Kasumi-1 (cell line): ENCODE measurements around the gene BUD31.

ENCODE experiments used
- DNase-seq, 2 experiments: peaks; one replicate each; lab custom pipeline; 2025; lab: John Stamatoyannopoulos, UW

BUD31 gene

DNA sequence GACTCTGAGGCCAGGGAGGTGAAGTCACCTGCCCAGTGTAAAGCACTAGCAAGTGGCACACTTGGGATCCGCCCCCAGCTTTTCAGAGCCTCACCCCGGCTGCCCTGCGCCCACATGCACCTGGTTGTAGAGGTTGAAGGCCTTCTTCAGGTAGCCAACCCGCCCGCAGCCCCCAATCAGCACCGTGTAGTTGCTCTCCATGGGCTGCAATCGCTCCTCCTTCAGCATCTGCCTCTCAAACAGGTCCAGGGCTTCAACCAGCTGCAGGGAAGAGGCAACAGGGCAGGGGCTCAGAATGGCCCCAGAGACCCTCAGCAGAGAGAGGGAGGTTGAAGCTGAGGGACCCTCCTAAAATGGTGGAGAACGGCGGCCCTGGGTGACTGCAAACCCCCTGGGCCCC lies 24.4 kb downstream of the BUD31 start:
- DNase-seq = no peak

GRCh38 chr7:99437946-99438572 lies 29.3 kb downstream of the BUD31 start:
- no peak for DNase-seq

DNA sequence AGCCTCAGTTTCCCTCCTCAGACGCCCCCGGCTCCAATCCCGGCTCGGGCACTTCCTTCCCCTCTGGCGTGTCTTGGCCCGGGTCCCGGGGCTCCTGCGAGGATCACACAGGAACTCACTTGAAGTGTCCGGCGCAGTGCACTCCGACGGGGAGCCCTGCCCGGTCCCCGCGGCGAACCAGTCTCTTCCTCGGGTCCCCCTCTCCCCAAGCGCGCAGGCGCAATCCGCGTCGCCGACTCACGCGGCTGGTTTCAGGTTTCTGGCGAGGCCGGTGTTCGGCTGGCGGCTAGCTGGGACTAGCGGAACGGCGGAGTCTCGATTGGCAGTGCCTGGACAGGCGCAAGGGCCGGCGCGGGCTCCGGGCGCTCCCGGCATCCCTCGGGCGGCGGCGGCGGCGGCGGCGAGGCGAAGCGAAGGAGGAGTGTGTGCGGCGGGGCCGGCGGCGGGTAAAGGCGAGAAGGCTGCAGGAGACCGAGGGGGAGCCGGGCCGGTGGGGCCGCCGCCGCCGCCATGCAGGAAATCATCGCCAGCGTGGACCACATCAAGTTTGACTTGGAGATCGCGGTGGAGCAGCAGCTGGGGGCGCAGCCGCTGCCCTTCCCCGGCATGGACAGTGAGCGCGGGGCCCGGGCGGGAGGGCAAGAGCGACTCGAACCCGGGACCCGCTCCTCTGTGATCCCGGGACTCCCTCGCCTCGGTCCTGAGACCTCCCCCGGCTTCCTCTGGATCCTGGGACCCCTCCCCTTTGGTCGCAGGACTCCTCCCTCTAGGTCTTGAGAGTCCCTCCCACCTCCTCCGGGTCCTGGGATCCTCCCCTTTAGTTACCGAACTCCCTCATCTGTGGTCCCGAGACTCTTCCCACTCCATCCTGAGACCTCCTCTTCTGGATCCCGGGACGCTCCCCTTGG lies 30.1 kb downstream of the BUD31 start, which contains the start of the genes CPSF4 and PTCD1:
TSS of gene CPSF4 (plus strand) at position 371 of the 908 bp plus-strand sequence. CDS start at position 511, 140 bp downstream.
TSS of gene PTCD1 (minus strand) at position 226 of the 908 bp plus-strand sequence. CDS start 3,556 bp downstream, outside the sequence.
- DNase-seq = peak; percentile 92 to 93

DNA sequence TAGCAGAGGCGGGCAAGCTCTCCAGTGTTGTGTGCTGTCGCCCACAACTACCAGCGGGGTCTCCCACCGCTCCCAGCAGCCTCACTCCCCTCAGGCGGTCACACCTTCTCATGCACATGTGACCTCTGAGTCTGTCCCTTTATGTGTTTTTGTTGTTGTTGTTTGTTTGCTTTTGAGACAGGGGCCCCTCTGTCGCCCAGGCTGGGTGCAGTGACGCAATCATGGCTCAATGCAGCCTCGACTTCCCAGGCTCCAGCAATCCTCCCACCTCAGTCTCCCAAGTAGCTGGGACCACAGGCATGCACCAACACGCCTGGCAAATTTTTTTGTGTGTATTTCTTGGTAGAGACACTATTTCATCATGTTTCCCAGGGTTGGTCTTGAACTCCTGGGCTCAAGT lies 31.4 kb downstream of the BUD31 start:
- no peak for DNase-seq

DNA sequence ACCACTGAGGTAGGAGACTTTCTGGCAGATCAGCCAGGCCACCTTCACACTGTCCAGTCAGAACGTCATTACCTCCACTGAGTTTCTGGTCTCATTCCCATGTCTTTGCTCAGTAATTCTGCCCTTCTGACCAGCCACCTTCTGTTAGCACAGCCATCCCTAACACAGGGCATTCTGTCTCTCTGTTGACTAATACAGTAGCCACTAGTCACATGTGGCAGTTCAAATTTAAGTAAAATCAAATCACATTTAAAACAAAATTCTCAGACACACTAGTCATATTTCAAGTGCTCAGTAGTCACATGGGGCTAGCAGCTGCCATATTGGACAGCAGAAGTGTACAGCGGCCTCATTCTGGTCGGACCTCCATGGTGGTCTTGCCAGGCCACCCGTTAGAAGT lies 37.3 kb downstream of the BUD31 start:
- DNase-seq = no peak

- peak; percentile 14 to 55 for DNase-seq
These were observed 39.2 kb downstream of the BUD31 start for GRCh38 chr7:99447943-99448342.

DNA sequence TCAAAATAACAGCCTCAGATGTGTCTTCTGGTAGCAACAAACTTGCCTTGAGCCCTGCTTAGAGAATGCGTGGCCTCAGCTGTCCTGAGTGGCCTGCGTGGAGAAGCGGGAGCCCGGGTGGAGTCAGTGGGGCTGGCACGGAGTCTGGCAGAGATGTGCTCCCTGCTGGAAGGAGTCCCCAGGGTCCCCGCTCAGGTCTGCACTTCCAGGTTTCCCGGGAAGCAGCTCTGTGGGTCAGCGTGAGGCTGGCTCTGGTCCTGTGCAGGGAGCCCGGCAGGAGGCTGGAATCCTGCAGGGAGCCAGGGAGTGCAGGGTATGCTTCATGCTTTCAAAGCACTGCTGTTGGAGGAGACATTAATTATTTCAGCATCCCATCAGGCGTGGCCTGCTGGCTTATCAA lies 40.1 kb downstream of the BUD31 start:
- DNase-seq = no peak

GRCh38 chr7:99449326-99449725 lies 40.6 kb downstream of the BUD31 start:
- no peak for DNase-seq

GRCh38 chr7:99451936-99452335 lies 43.2 kb downstream of the BUD31 start:
- no peak for DNase-seq

DNA sequence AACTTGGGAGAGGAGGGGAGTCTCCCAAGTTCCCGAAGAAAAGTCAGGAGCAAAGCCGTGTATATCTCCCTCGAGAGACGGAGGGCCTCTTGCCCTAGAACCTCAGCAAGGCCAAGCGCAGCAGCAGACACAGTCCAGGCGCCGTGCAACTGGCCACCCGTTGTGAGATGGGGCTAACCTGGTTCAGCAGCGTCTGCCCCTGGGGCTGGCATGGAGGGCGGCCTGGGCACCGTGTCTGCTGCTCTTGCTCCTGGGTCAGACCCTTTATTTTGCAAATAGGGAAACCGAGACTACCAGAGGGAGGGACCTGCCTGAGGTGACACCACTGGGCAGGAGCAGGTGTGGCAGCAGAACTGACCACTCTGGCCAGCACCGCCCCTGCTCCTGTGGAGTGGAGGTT lies 43.8 kb downstream of the BUD31 start:
- DNase-seq = no peak

GRCh38 chr7:99453105-99453504 lies 44.3 kb downstream of the BUD31 start:
- DNase-seq = no peak

DNA sequence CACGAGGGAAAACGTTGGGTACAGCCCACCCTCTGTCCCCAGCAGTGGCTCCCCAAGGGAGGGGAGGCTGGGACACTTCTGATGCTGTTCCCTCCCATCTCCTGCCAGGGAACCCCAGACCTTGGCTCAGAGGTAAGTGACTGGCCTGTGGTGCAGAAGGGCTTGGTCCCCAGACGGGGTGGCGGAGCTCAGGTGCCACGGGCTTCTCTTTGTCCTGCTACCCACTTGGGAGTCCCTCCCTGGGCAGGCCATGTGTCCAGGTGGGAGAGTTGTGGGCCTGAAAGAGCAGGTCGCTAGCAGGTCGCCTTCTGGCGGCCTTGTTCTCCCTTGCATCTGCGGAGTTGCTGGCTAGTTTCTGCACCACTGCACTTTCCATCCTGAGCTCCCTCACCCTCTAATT lies 47.1 kb downstream of the BUD31 start:
- DNase-seq = no peak

- no peak for DNase-seq
These were observed 47.5 kb downstream of the BUD31 start for GRCh38 chr7:99456288-99456687.

DNA sequence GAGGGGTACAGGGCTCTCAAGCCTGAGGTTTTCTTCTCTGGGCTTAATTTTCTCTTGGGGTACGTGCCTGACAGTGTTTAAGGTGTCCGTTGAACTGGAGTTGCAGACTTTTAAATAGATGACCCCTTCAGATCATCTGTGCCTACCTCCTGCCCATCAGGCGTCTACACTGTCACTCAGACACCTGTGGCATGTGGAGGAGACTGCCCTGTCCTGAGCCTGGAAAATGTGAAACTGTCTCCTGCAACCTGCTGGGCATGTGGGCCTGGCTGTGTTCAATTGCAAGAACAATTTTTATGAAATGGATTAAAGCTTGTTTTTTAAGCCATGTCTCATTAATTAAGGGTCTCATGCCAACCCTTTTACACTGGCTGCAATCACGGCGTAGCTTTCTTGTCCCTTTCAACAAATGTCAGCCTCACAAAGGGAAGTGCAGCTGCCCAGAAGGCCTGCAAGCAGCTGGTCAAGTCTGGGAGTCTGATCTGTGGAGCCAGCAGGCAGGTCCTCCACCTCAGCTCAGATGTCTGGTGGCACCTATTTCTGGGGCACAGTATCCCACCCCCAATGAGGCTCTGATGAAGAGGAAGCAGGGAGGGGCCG lies 48.4 kb downstream of the BUD31 start:
- no peak for DNase-seq

DNA sequence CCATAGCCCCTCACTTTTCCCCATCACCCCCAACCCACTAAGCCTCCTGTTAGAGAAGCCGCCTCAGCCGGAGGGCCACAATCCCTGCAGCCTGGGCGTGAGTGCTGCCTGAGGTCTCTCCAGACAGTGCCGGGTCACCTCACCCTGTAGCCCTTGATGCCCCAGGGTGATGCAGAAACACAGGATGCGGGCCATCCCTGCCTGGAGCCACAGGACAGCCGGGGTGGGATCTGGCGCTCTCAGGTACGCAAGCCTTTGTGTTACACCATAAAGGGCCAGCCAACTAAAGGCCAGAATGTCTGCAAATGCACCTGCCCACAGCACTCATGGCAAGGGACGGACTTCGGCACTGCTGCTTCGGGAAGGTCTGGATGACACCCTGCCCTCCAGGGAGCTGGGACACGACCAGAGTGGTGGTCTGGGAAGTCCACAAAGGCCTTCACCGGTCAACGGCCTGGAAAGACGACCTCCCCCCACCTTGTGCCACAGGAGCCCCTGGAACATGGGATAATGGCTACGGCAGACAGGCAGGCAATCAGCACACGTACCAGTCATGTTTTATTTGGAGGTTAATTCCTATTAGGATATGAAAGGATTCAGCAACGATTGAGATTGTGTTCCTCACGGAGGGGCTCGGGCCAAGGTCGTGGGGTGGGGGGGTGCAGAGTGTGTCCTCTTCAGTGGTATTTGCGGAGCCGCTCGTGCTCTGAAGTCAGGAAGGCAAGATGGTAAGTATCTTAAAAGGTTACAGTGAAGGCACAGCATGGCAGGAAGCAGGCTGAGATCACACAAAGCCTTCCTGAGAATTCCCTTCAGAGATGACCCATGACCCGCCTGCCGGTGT lies 49.1 kb downstream of the BUD31 start:
- DNase-seq = no peak

GRCh38 chr7:99459087-99459486 lies 50.3 kb downstream of the BUD31 start:
- peak; percentile 59 to 60 for DNase-seq

DNA sequence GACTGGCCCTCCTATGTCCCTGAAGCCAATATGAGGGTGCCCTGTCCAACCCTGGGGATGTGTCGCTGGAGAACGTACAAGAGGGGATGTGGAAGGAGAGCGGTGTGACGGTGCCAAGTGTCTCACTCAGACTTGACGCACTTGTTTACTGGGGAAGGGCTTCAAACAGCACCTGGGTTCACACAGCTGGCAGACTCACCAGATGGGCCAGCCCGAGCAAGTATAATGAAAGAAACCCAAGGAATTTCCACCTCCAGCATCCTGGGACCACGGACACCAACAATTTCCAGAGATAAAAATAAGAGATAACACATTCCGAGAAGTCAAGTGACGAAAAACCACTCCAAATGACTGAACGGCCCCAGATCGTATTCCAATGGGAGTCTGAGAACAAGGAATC lies 51.9 kb downstream of the BUD31 start:
- DNase-seq = no peak

DNA sequence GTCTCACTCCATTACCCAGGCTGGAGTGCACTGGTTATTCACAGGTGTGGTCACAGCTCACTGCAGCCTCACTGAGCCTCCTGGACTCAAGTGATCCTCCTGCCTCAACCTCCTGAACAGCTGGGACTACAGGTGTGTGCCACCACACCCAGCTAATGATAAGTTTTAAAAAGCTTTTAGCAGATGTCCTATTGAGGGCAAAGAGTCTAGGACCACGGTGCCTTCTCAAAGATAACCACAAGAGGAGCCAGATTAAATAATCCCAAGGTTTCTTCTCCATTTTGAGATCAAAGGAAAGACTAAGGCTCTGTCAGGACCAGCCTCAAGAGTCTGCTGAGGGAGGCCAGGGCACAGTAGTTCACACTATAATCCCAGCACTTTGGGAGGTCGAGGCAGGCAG lies 52.5 kb downstream of the BUD31 start:
- DNase-seq = peak; percentile 17 to 39

- DNase-seq = no peak
These were observed 56.6 kb downstream of the BUD31 start for GRCh38 chr7:99465421-99465768.

GRCh38 chr7:99468336-99468918 lies 59.7 kb downstream of the BUD31 start:
- DNase-seq = no peak
